IPS-11a (cell line): ENCODE results near the gene CTRB1.
"Not testable (repeated sequence)": the region's sequence is repeated elsewhere in the genome, so short reads cannot be mapped to it uniquely, and the experiment has no call there.

Experiments
- H3K4me3 ChIP-seq: one replicate; pipeline ENCODE4 v1.5.1; 2013; ENCODE audit warnings: low read depth, low read length, control low read depth

CTRB1 gene

GRCh38 chr16:75267631-75268264 is 49.0 kb downstream of the CTRB1 start:
- no peak overlapping the region for H3K4me3 ChIP-seq

GRCh38 chr16:75269358-75269757 is 50.6 kb downstream of the CTRB1 start:
- H3K4me3 ChIP-seq = not testable (repeated sequence)

GRCh38 chr16:75271441-75272096 is 52.8 kb downstream of the CTRB1 start:
- no peak overlapping the region for H3K4me3 ChIP-seq

- no peak overlapping the region for H3K4me3 ChIP-seq
Measured at GRCh38 chr16:75272097-75272551, 53.3 kb downstream of the CTRB1 start.

GRCh38 chr16:75272629-75273028 is 53.8 kb downstream of the CTRB1 start:
- not testable (repeated sequence) for H3K4me3 ChIP-seq

GRCh38 chr16:75273054-75273925 is 54.5 kb downstream of the CTRB1 start:
- no peak overlapping the region for H3K4me3 ChIP-seq
